ENCODE results near the gene FAM170A. TPM values are rescaled to one million over a fixed set of nuclear protein-coding genes. Genes with fewer than 3 reads are reported as not detected.

Gene FAM170A
- total RNA-seq, 1 experiment from 2014 or later: not detected

GRCh38 chr5:119614838-119615237 is 14.5 kb upstream of the FAM170A start (continued):
- no peak for TF ChIP-seq FOXJ3 (CRISPR knock-in tag; IDR thresholded peaks at IDR 0.05; ENCODE audit: borderline replicate concordance)

- POLR2A ChIA-PET: no interaction called here
- CTCF ChIA-PET: no interaction called here
Measured at GRCh38 chr5:119626086-119626485, 3.3 kb upstream of the FAM170A start.

GRCh38 chr5:119630752-119631440 is 1.5 kb downstream of the FAM170A start:
- CTCF ChIA-PET: no interaction called here
- ATAC-seq (peak; percentile 79), DNase-seq (ENCODE audit: low spot score) (no peak)
- POLR2A ChIA-PET: no interaction called here
- TF ChIP-seq HMGA2 (CRISPR knock-in tag; IDR thresholded peaks at IDR 0.05) (no peak), AR (CRISPR knock-in tag; IDR thresholded peaks at IDR 0.05) (no peak), E2F4 (CRISPR knock-in tag; IDR thresholded peaks at IDR 0.05; ENCODE audit: borderline replicate concordance, low read depth) (no peak), ZNF219 (CRISPR knock-in tag; IDR thresholded peaks at IDR 0.05; ENCODE audit: borderline replicate concordance) (no peak), E2F5 (CRISPR knock-in tag; IDR thresholded peaks at IDR 0.05) (no peak), CDX4 (CRISPR knock-in tag; IDR thresholded peaks at IDR 0.05; ENCODE audit: borderline replicate concordance) (no peak), TEAD1 (CRISPR knock-in tag; IDR thresholded peaks at IDR 0.05) (no peak), TCF7 (CRISPR knock-in tag; IDR thresholded peaks at IDR 0.05; ENCODE audit: low read depth) (no peak), CTCF (IDR thresholded peaks at IDR 0.05) (no peak)
- Mint-ChIP-seq H3K9me3 (no peaks in the 10 kb centered on the region), H3K4me1 (peaks cover 8% of the 10 kb centered on the region), H3K27me3 (ENCODE audit: low read depth) (no peaks in the 10 kb centered on the region; the same call in 1 of the 2 replicates), H3K27ac (peak overlapping the region; percentile 53; the same call in 1 of the 2 replicates), H3K4me3 (no peak overlapping the region), H3K36me3 (no peaks in the 10 kb centered on the region)

More at GRCh38 chr5:119626086-119626485, 3.3 kb upstream of the FAM170A start:
- DNase-seq (ENCODE audit: low spot score) (no peak), ATAC-seq (no peak)
- H3K36me3 Mint-ChIP-seq: no peaks in the 10 kb centered on the region
- H3K27me3 Mint-ChIP-seq (ENCODE audit: low read depth): no peaks in the 10 kb centered on the region
- H3K4me1 Mint-ChIP-seq: peaks cover 6% of the 10 kb centered on the region
- no peak overlapping the region for H3K27ac Mint-ChIP-seq
- H3K4me3 Mint-ChIP-seq: no peak overlapping the region
- H3K9me3 Mint-ChIP-seq: no peaks in the 10 kb centered on the region
- TF ChIP-seq IRF1 (CRISPR knock-in tag; IDR thresholded peaks at IDR 0.05): no peak
- no peak for TF ChIP-seq CREB1 (CRISPR knock-in tag; IDR thresholded peaks at IDR 0.05)
- TF ChIP-seq TEAD4 (CRISPR knock-in tag; IDR thresholded peaks at IDR 0.05): no peak
- no peak for TF ChIP-seq ZNF219 (CRISPR knock-in tag; IDR thresholded peaks at IDR 0.05; ENCODE audit: borderline replicate concordance)
- no peak for TF ChIP-seq ATF3 (CRISPR knock-in tag; conservative IDR thresholded peaks at IDR 0.05)
- no peak for TF ChIP-seq ZNF423 (CRISPR knock-in tag; IDR thresholded peaks at IDR 0.05)
- TF ChIP-seq ZSCAN18 (CRISPR knock-in tag; IDR thresholded peaks at IDR 0.05): no peak

Data from WTC11 (cell line).